Spleen (tissue), 11 donors: Measurements from ENCODE around the gene TMA7. TPM values are rescaled to one million over a fixed set of nuclear protein-coding genes. Genes with fewer than 3 reads are reported as not detected.

Experiments used
- DNase-seq: peaks from one replicate; pipeline ENCODE4 v3.0.0-alpha.2; 2020
- H3K27ac ChIP-seq, 8 donors: fragments of 200-600 bp; sonication (generic) in 7 of 8; 1 replicate in 4 of 8; 2 replicates in 4 of 8; pipeline versions ENCODE4 v1.5.0 to v1.8.0; 2016 to 2021; ENCODE audit warnings: inconsistent platforms in 4 of 8, mild to moderate bottlenecking in 4 of 8, moderate library complexity in 1 of 8
- H3K27me3 ChIP-seq, 7 donors: fragments of 200-600 bp; sonication (generic) in 6 of 7; replicated peaks in 1 of 7; 1 replicate in 4 of 7; 2 replicates in 3 of 7; pipeline versions ENCODE4 v1.5.0 to v1.8.0; 2016 to 2021; ENCODE audit warnings: inconsistent platforms in 3 of 7, mild to moderate bottlenecking in 1 of 7
- H3K36me3 ChIP-seq, 6 donors: fragments of 200-600 bp; sonication (generic) in 5 of 6; 1 replicate in 4 of 6; 2 replicates in 2 of 6; pipeline versions ENCODE4 v1.5.0 to v1.8.0; 2016 to 2021; ENCODE audit warnings: inconsistent platforms in 2 of 6
- H3K4me1 ChIP-seq, 6 donors: fragments of 200-600 bp; sonication (generic) in 5 of 6; 1 replicate in 3 of 6; 2 replicates in 3 of 6; pipeline versions ENCODE4 v1.5.0 to v1.8.0; 2016 to 2021; ENCODE audit warnings: inconsistent platforms in 3 of 6
- H3K4me3 ChIP-seq, 8 donors: fragments of 200-600 bp; sonication (generic) in 7 of 8; 1 replicate in 4 of 8; 2 replicates in 4 of 8; pipeline versions ENCODE4 v1.5.0 to v1.8.0; 2016 to 2021; ENCODE audit warnings: inconsistent platforms in 4 of 8, mild to moderate bottlenecking in 4 of 8, moderate library complexity in 2 of 8
- H3K9me3 ChIP-seq, 8 donors: fragments of 200-600 bp; sonication (generic) in 7 of 8; 1 replicate in 4 of 8; 2 replicates in 4 of 8; pipeline versions ENCODE4 v1.5.0 to v1.8.0; 2016 to 2021; ENCODE audit warnings: inconsistent platforms in 4 of 8
- CTCF ChIP-seq, 11 experiments: fragments of 200-600 bp in 7 of 11; fragments of 450-650 bp in 4 of 11; sonication (generic) in 4 of 11; IDR thresholded peaks in 8 of 11; conservative IDR thresholded peaks in 3 of 11; 1 replicate in 7 of 11; 2 replicates in 4 of 11; pipeline versions ENCODE4 v1.4.0 to v1.8.0; 2016 to 2021; ENCODE audit warnings: antibody characterized with exemption in 11 of 11, inconsistent platforms in 4 of 11, mild to moderate bottlenecking in 1 of 11
- POLR2A ChIP-seq, 3 donors: fragments of 450-650 bp; IDR thresholded peaks; one replicate each; pipeline ENCODE4 v1.5.1; 2017; ENCODE audit warnings: antibody characterized with exemption in 3 of 3, mild to moderate bottlenecking in 1 of 3
- POLR2AphosphoS5 ChIP-seq, 3 donors: sonication (generic); formaldehyde crosslinking; IDR thresholded peaks; one replicate each; pipeline ENCODE4 v1.5.1; 2017; ENCODE audit warnings: antibody characterized with exemption in 3 of 3
- WGBS, 5 donors: extraction: QIAGEN DNeasy Blood & Tissue Kit in 3 of 5; methylation state at CpG; one replicate each; pipeline versions ENCODE4 v1.1.5 to v1.1.7; 2013 to 2018; 5-methylcytosine and 5-hydroxymethylcytosine counted together
- intact Hi-C: fragments of 100-400 bp; cut with DNase I; formaldehyde crosslinking; loops from one replicate; pipeline ENCODE4 v1.15.0; 2023; ENCODE audit warnings: low total_unique reads
- polyA plus RNA-seq, 3 donors: library from polyadenylated mRNA; stranded (reverse); fragments of 200-250 nt; gene quantifications; one replicate each; pipeline ENCODE4 v1.2.1, GENCODE V29; 2013
- total RNA-seq, 7 donors: library from RNA; depleted of rRNA in 3 of 7; stranded (reverse); fragments of >200 nt in 3 of 7; fragmentation: NEBNext Ultra II Directional in 4 of 7; extraction: Animal tissue kit (Norgen Biotek cat#: 25700) in 4 of 7; gene quantifications; one replicate each; pipeline versions ENCODE4 v1.1.0 to v1.2.1, GENCODE V29; 2016 to 2021
- donor health status: healthy with polysubstance abuse.
- donor health status: DM: no; HTN: no; CAD: no; lungs with moderate emphysema.
- donor health status: DM: no; HTN: no; CAD: no.
- donor health status: Bipolar disorder and iron deficiency.
- donor health status: healthy.
- donor health status: DM: no; HTN: no; CAD: no.
- donor health status: DM: yes; HTN: yes; CAD: no.

TMA7 gene
- total and polyA plus RNA-seq, 10 donors = 145 to 753 (median 216) TPM

GRCh38 chr3:48469046-48469915 lies 29.2 kb downstream of the TMA7 start:
- intact Hi-C loops = no loop called here
- peak overlapping the region in 6 of 8 donors; percentile 40 to 99 (median 97) for H3K27ac ChIP-seq
- no peaks in the 10 kb centered on the region for H3K9me3 ChIP-seq
- no peaks in the 10 kb centered on the region for H3K27me3 ChIP-seq
- 76 to 87% (median 82%) methylated on average over 25 to 29 of the region's 29 CpGs for WGBS, 5 donors
- TF ChIP-seq POLR2AphosphoS5 (IDR thresholded peaks at IDR 0.05) = peak in 1 of 3 donors; percentile 45
- no peak for TF ChIP-seq CTCF (IDR thresholded peaks at IDR 0.05 in 8 of 11, conservative IDR thresholded peaks at IDR 0.05 in 3 of 11)
- TF ChIP-seq POLR2A (IDR thresholded peaks at IDR 0.05) = no peak
- peak; percentile 73 for DNase-seq
- H3K36me3 ChIP-seq = peaks cover 0 to 57% (median 31%) of the 10 kb centered on the region in 6 donors
- peaks cover 64 to 98% (median 88%) of the 10 kb centered on the region in 6 donors for H3K4me1 ChIP-seq
- peak overlapping the region in 1 of 8 donors; percentile 39 for H3K4me3 ChIP-seq

- H3K27me3 ChIP-seq = no peaks in the 10 kb centered on the region
- no peaks in the 10 kb centered on the region for H3K9me3 ChIP-seq
- peaks cover 60 to 98% (median 85%) of the 10 kb centered on the region in 6 donors for H3K4me1 ChIP-seq
- TF ChIP-seq POLR2AphosphoS5 (IDR thresholded peaks at IDR 0.05) = peak in 1 of 3 donors; percentile 41
- TF ChIP-seq POLR2A (IDR thresholded peaks at IDR 0.05) = no peak
- TF ChIP-seq CTCF (IDR thresholded peaks at IDR 0.05 in 8 of 11, conservative IDR thresholded peaks at IDR 0.05 in 3 of 11) = no peak
- H3K27ac ChIP-seq = peak overlapping the region in 7 of 8 donors; percentile 40 to 99 (median 92)
- H3K4me3 ChIP-seq = peak overlapping the region in 1 of 8 donors; percentile 39
- DNase-seq = peak; percentile 68
- 63 to 91% (median 67%) methylated on average over 1 of the region's 1 CpG for WGBS, 5 donors
- H3K36me3 ChIP-seq = peaks cover 0 to 50% (median 31%) of the 10 kb centered on the region in 6 donors
- intact Hi-C loops = no loop called here
These were observed 30.2 kb downstream of the TMA7 start for GRCh38 chr3:48470286-48470685.

- no peak for TF ChIP-seq CTCF (IDR thresholded peaks at IDR 0.05 in 8 of 11, conservative IDR thresholded peaks at IDR 0.05 in 3 of 11)
- Histone ChIP-seq H3K27ac (peak overlapping the region; percentile 87 to 99 (median 95)), H3K36me3 (peaks cover 0 to 63% (median 24%) of the 10 kb centered on the region in 6 donors), H3K27me3 (no peaks in the 10 kb centered on the region), H3K4me3 (peak overlapping the region; percentile 55 to 83 (median 66)), H3K9me3 (no peaks in the 10 kb centered on the region), H3K4me1 (peaks cover 49 to 95% (median 78%) of the 10 kb centered on the region in 6 donors)
- WGBS, 5 donors = 0 to 1% (median 0%) methylated on average over 5 of the region's 5 CpGs
- no peak for DNase-seq
- intact Hi-C loops = no loop called here
These were observed 32.5 kb downstream of the TMA7 start for GRCh38 chr3:48472673-48472922.

- peak overlapping the region; percentile 55 to 83 (median 66) for H3K4me3 ChIP-seq
- peak; percentile 38 to 71 (median 55) for TF ChIP-seq CTCF (IDR thresholded peaks at IDR 0.05 in 8 of 11, conservative IDR thresholded peaks at IDR 0.05 in 3 of 11)
- TF ChIP-seq POLR2A (IDR thresholded peaks at IDR 0.05) = peak in 1 of 3 donors; percentile 85
- TF ChIP-seq POLR2AphosphoS5 (IDR thresholded peaks at IDR 0.05) = peak; percentile 92 to 96 (median 95)
- H3K9me3 ChIP-seq = no peaks in the 10 kb centered on the region
- 6 to 8% (median 6%) methylated on average over 16 to 17 of the region's 17 CpGs for WGBS, 5 donors
- H3K27ac ChIP-seq = peak overlapping the region; percentile 87 to 99 (median 95)
- no peaks in the 10 kb centered on the region for H3K27me3 ChIP-seq
- peaks cover 47 to 95% (median 78%) of the 10 kb centered on the region in 6 donors for H3K4me1 ChIP-seq
- intact Hi-C loops = no loop called here
- peaks cover 0 to 63% (median 19%) of the 10 kb centered on the region in 6 donors for H3K36me3 ChIP-seq
- DNase-seq = peak; percentile 98
These were observed 33.0 kb downstream of the TMA7 start for GRCh38 chr3:48472923-48473616.
